Panc1 (cell line): Measurements from ENCODE around the gene TUBA1A. TPM values are rescaled to one million over a fixed set of nuclear protein-coding genes. Genes with fewer than 3 reads are reported as not detected.

Experiments used
- ATAC-seq: fragments of 200-7000 bp; cut with Tn5 transposase; 2 replicates; pipeline ENCODE4 v1.9.1; 2020; ENCODE audit warnings: mild to moderate bottlenecking, moderate library complexity
- BruUV-seq: library from RNA; stranded (reverse); fragments of 400-500 nt; replicated peaks from 2 replicates; lab custom pipeline; 2021; lab: Mats Ljungman, UMichigan
- CTCF ChIA-PET: fragments of 300-600 bp; sonication (Branson Sonifier 250); formaldehyde crosslinking; loops from one replicate; lab custom pipeline; 2022; ENCODE audit warnings: antibody characterized with exemption; lab: Charles Lee
- POLR2A ChIA-PET: fragments of 300-600 bp; sonication (Branson Sonifier 250); formaldehyde crosslinking; loops from one replicate; lab custom pipeline; 2022; ENCODE audit warnings: antibody characterized with exemption; lab: Charles Lee
- DNase-seq: peaks from one replicate; pipeline ENCODE4 v3.0.0-alpha.2; 2010; ENCODE audit warnings: low read depth, low spot score
- H3K27ac ChIP-seq: 2 replicates; pipeline ENCODE4 v1.5.1; 2011; ENCODE audit warnings: mild to moderate bottlenecking, low read length, inconsistent platforms
- H3K27me3 ChIP-seq: fragments of 200-500 bp; sonication (Bioruptor generic); 2 replicates; pipeline ENCODE4 v1.6.0; 2014; ENCODE audit warnings: low read length, inconsistent platforms; ENCODE audit not compliant: control insufficient read depth, insufficient read depth
- H3K36me3 ChIP-seq: fragments of 200-500 bp; sonication (Bioruptor generic); 2 replicates; pipeline ENCODE4 v1.5.1; 2014; ENCODE audit warnings: inconsistent platforms, mild to moderate bottlenecking, low read length, moderate library complexity; ENCODE audit not compliant: control insufficient read depth, insufficient read depth
- H3K4me1 ChIP-seq: 2 replicates; pipeline ENCODE4 v1.5.1; 2011; ENCODE audit warnings: inconsistent platforms, mild to moderate bottlenecking, low read length, moderate library complexity; ENCODE audit not compliant: control insufficient read depth, insufficient read depth
- H3K4me3 ChIP-seq, 2 experiments: 2 replicates each; pipeline ENCODE4 v1.5.1; 2011 to 2012; ENCODE audit warnings: low read depth in 2 of 2, low read length in 2 of 2, mild to moderate bottlenecking in 2 of 2, inconsistent platforms in 1 of 2, moderate library complexity in 1 of 2
- H3K9me3 ChIP-seq: fragments of 200-500 bp; sonication (Bioruptor generic); 2 replicates; pipeline ENCODE4 v1.5.1; 2014; ENCODE audit warnings: low read depth, mild to moderate bottlenecking, inconsistent platforms, low read length, moderate library complexity; ENCODE audit not compliant: control insufficient read depth, insufficient read depth
- POLR2AphosphoS5 ChIP-seq: IDR thresholded peaks from 2 replicates; pipeline ENCODE4 v1.6.1; 2012; ENCODE audit warnings: mild to moderate bottlenecking, low read depth, low read length, moderate library complexity
- SIN3A ChIP-seq: IDR thresholded peaks from 2 replicates; pipeline ENCODE4 v1.6.1; 2012; ENCODE audit warnings: low read depth, mild to moderate bottlenecking, low read length, moderate library complexity, borderline replicate concordance; ENCODE audit not compliant: insufficient read depth
- TCF7L2 ChIP-seq: IDR thresholded peaks from 2 replicates; pipeline ENCODE4 v1.6.1; 2011; ENCODE audit warnings: mild to moderate bottlenecking, low read depth, low read length, inconsistent platforms
- in situ Hi-C: cut with HindIII; loops from 2 replicates; pipeline ENCODE4 v1.10.0; 2016; ENCODE audit warnings: low sequenced_read_pairs, low pct_unique_long_range_greater_than_20kb
- intact Hi-C: fragments of 100-400 bp; cut with micrococcal nuclease; formaldehyde crosslinking; loops from one replicate; pipeline ENCODE4 v1.10.0; 2022; ENCODE audit not compliant: unreplicated experiment
- total RNA-seq: library from RNA; stranded (reverse); gene quantifications from one replicate; pipeline ENCODE4 v1.2.1, GENCODE V29; 2021; ENCODE audit not compliant: unreplicated experiment
- TF ChIP-seq, protein P1 (sequence below): fragments of 450-650 bp; IDR thresholded peaks from 2 replicates; pipeline ENCODE4 v1.5.1; 2017; ENCODE audit warnings: mild to moderate bottlenecking
- TF ChIP-seq, protein P2 (sequence below), 2 experiments: IDR thresholded peaks; 2 replicates each; pipeline ENCODE4 v1.6.1; 2011 to 2012; ENCODE audit warnings: low read depth in 2 of 2, control low read depth in 1 of 2, low read length in 1 of 2, mild to moderate bottlenecking in 1 of 2, moderate library complexity in 1 of 2; ENCODE audit not compliant: insufficient read depth in 1 of 2

The TUBA1A gene
- total RNA-seq, 1 experiment from 2014 or later, result 133 TPM

DNA sequence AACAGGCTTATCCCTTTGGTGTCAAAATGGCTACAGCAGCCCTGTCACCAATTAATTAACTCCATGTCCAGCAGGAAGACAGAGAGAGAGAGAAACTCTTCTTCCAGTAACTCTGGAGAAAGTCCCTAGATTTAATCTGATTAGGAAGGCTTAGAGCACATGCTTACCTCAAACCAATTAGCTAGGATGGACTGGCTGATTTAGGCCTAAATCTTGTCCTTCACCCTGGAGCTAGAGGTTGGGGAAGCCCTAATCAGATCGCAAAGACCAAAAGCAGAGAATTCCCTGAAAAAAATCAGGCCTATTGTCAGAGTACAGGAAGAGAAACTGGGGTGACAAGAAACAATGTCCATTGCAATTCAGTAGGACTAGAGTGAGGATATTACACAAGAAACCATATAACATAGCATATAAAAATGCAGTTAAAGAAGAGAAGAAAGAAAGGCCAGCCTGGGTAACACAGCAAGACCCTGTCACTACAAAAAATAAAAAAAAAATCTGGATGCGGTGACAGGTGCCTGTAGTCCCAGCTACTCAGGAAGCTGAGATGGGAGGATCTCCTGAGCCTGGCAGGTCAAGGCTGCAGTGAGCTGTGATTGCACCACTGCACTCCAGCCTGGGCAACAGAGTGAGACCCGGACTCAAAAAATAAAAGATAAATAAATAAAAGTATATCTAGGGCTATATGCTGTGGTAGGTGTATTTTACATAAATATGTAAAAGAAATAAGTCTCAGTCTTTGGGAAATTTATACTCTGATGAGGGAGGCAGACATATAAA lies 34.9 kb upstream of the TUBA1A start:
- BruUV-seq, result no TSS peak
- H3K9me3 ChIP-seq, result no peaks in the 10 kb centered on the region
- TF ChIP-seq, protein P1, sequence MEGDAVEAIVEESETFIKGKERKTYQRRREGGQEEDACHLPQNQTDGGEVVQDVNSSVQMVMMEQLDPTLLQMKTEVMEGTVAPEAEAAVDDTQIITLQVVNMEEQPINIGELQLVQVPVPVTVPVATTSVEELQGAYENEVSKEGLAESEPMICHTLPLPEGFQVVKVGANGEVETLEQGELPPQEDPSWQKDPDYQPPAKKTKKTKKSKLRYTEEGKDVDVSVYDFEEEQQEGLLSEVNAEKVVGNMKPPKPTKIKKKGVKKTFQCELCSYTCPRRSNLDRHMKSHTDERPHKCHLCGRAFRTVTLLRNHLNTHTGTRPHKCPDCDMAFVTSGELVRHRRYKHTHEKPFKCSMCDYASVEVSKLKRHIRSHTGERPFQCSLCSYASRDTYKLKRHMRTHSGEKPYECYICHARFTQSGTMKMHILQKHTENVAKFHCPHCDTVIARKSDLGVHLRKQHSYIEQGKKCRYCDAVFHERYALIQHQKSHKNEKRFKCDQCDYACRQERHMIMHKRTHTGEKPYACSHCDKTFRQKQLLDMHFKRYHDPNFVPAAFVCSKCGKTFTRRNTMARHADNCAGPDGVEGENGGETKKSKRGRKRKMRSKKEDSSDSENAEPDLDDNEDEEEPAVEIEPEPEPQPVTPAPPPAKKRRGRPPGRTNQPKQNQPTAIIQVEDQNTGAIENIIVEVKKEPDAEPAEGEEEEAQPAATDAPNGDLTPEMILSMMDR, result no peak
- TF ChIP-seq, protein P2, sequence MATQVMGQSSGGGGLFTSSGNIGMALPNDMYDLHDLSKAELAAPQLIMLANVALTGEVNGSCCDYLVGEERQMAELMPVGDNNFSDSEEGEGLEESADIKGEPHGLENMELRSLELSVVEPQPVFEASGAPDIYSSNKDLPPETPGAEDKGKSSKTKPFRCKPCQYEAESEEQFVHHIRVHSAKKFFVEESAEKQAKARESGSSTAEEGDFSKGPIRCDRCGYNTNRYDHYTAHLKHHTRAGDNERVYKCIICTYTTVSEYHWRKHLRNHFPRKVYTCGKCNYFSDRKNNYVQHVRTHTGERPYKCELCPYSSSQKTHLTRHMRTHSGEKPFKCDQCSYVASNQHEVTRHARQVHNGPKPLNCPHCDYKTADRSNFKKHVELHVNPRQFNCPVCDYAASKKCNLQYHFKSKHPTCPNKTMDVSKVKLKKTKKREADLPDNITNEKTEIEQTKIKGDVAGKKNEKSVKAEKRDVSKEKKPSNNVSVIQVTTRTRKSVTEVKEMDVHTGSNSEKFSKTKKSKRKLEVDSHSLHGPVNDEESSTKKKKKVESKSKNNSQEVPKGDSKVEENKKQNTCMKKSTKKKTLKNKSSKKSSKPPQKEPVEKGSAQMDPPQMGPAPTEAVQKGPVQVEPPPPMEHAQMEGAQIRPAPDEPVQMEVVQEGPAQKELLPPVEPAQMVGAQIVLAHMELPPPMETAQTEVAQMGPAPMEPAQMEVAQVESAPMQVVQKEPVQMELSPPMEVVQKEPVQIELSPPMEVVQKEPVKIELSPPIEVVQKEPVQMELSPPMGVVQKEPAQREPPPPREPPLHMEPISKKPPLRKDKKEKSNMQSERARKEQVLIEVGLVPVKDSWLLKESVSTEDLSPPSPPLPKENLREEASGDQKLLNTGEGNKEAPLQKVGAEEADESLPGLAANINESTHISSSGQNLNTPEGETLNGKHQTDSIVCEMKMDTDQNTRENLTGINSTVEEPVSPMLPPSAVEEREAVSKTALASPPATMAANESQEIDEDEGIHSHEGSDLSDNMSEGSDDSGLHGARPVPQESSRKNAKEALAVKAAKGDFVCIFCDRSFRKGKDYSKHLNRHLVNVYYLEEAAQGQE (IDR thresholded peaks at IDR 0.05; ENCODE audit: insufficient read depth in 1 of 2, low read depth in 2 of 2, low read length in 1 of 2), result no peak
- no peak for TF ChIP-seq SIN3A
- TF ChIP-seq POLR2AphosphoS5, result no peak
- TF ChIP-seq TCF7L2, result no peak
- no peak for ATAC-seq
- H3K36me3 ChIP-seq, result no peaks in the 10 kb centered on the region
- no peak overlapping the region for H3K27ac ChIP-seq
- ChIA-PET POLR2A (interaction anchor here (0.5 to 0.6 kb wide), 3 partner anchors 9 to 399 kb away, joined by 4 to 9 read pairs (median 5); partner anchors contain the start of gene PRPF40B), CTCF (no interaction called here)
- H3K4me1 ChIP-seq, result no peaks in the 10 kb centered on the region
- no peak for DNase-seq
- H3K27me3 ChIP-seq, result no peaks in the 10 kb centered on the region
- intact Hi-C loops (no loop called here), in situ Hi-C loops (no loop called here)
- H3K4me3 ChIP-seq, result no peak overlapping the region

DNA sequence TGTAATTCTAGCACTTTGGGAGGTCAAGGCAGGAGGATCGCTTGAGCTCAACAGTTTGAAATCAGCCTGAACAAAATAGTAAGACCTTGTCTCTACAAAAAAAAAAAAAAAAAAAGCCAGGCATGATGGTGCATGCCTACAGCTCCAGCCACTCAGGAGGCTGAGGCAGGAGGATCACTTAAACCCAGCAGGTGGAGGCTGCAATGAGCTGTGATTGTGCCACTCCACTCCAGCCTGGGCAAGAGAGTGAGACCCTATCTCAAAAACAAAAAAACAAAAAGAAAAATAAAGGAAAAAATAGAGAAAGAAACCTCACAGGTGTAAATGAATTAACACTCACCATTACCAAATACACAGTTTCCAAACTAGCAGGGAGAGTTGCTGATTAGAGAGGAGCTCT lies 34.2 kb upstream of the TUBA1A start:
- CTCF ChIA-PET, result interaction anchor here (0.6 kb wide), 1 partner anchor 17 kb away, joined by 6 read pairs; no protein-coding TSS in a partner anchor
- Histone ChIP-seq H3K4me3 (no peak overlapping the region), H3K27ac (no peak overlapping the region), H3K4me1 (no peaks in the 10 kb centered on the region), H3K9me3 (no peaks in the 10 kb centered on the region), H3K36me3 (no peaks in the 10 kb centered on the region), H3K27me3 (no peaks in the 10 kb centered on the region)
- ATAC-seq (no peak), DNase-seq (no peak)
- POLR2A ChIA-PET, result interaction anchor here (0.5 to 0.6 kb wide), 2 partner anchors 10 to 400 kb away, joined by 4 to 5 read pairs; partner anchors contain the start of gene PRPF40B
- intact Hi-C loops, result no loop called here
- TF ChIP-seq, protein P2 (IDR thresholded peaks at IDR 0.05; ENCODE audit: insufficient read depth in 1 of 2, low read depth in 2 of 2, low read length in 1 of 2), result no peak
- TF ChIP-seq SIN3A (no peak), TCF7L2 (no peak), POLR2AphosphoS5 (no peak)
- TF ChIP-seq, protein P1, result no peak
- in situ Hi-C loops, result no loop called here
- no TSS peak for BruUV-seq
